Tibial artery (tissue), 4 donors: Measurements from ENCODE around the gene ITGB5.

Experiments
- DNase-seq, 2 donors: peaks; one replicate each; pipeline ENCODE4 v3.0.0-alpha.2; 2019
- H3K27ac ChIP-seq, 2 donors: fragments of 200-600 bp; sonication (generic) in 1 of 2; 1 replicate in 1 of 2; 2 replicates in 1 of 2; pipeline ENCODE4 v1.5.1; 2018 to 2019; ENCODE audit warnings: mild to moderate bottlenecking in 1 of 2
- H3K27me3 ChIP-seq, 2 donors: fragments of 200-600 bp; sonication (generic) in 1 of 2; one replicate each; pipeline versions ENCODE4 v1.5.1 to v1.6.0; 2016 to 2019
- H3K36me3 ChIP-seq, 3 donors: fragments of 200-600 bp; sonication (generic) in 2 of 3; one replicate each; pipeline ENCODE4 v1.5.1; 2016 to 2019; ENCODE audit warnings: mild to moderate bottlenecking in 2 of 3
- H3K4me1 ChIP-seq, 4 donors: fragments of 200-600 bp; sonication (generic) in 2 of 4; 1 replicate in 3 of 4; 2 replicates in 1 of 4; pipeline ENCODE4 v1.5.1; 2016 to 2019
- H3K4me3 ChIP-seq, 2 donors: fragments of 200-600 bp; sonication (generic) in 1 of 2; 1 replicate in 1 of 2; 2 replicates in 1 of 2; pipeline ENCODE4 v1.5.1; 2018 to 2019; ENCODE audit warnings: mild to moderate bottlenecking in 2 of 2
- H3K9me3 ChIP-seq, 3 donors: fragments of 200-600 bp; sonication (generic) in 1 of 3; one replicate each; pipeline ENCODE4 v1.5.1; 2016 to 2019
- intact Hi-C: fragments of 100-400 bp; cut with DNase I; formaldehyde crosslinking; loops from one replicate; pipeline ENCODE4 v1.15.0; 2023; ENCODE audit warnings: low total_unique reads
- TF ChIP-seq, protein P1 (sequence below), 2 experiments: fragments of 200-600 bp in 1 of 2; fragments of 450-650 bp in 1 of 2; IDR thresholded peaks; one replicate each; pipeline ENCODE4 v1.5.1; 2017 to 2019; ENCODE audit warnings: antibody characterized with exemption in 2 of 2, mild to moderate bottlenecking in 1 of 2, moderate library complexity in 1 of 2

Gene ITGB5

DNA sequence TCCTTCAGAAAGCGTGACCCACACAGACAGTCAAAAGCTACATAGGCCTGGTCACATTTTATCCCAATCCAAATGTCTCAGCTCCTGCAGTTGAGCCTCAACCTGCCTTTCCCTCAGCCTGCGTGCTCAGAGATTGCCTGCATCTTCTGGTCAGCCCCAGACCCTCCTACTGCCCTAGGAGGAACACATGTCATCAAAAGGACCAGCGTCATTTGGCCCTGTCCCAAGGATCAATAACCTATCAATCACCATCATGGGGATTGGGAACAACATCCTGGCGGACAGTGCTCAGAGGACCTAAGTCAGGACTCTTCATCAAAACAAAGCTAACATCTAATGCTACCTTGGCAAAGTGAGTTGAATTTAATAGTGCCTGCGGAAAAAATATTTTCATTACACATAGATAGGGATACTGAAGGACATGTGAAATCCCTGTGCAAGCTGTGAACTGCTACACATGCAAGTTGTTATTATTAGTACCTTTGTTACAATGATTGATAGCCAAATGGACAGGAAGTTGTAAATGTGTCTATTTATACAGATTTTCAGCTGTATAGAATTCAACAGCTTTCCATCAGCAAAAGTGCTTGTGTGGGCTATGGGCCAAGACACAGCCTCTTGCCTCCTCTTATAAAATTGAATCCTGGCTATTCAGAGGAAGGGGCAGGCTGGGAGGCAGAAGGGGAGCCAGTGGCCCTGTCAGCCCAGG, 109.2 kb downstream of the ITGB5 start:
- peak overlapping the region; percentile 93 to 96 for H3K27ac ChIP-seq
- no peaks in the 10 kb centered on the region for H3K9me3 ChIP-seq
- no peaks in the 10 kb centered on the region for H3K27me3 ChIP-seq
- H3K36me3 ChIP-seq = peaks cover 0 to 6% (median 0%) of the 10 kb centered on the region in 3 donors
- intact Hi-C loops = loop anchor here (5.0 kb wide), 1 partner anchor 109 kb away; the partner anchor contains the start of gene ITGB5
- peak in 1 of 2 donors; percentile 56 for DNase-seq
- H3K4me3 ChIP-seq = no peak overlapping the region
- TF ChIP-seq, protein P1, sequence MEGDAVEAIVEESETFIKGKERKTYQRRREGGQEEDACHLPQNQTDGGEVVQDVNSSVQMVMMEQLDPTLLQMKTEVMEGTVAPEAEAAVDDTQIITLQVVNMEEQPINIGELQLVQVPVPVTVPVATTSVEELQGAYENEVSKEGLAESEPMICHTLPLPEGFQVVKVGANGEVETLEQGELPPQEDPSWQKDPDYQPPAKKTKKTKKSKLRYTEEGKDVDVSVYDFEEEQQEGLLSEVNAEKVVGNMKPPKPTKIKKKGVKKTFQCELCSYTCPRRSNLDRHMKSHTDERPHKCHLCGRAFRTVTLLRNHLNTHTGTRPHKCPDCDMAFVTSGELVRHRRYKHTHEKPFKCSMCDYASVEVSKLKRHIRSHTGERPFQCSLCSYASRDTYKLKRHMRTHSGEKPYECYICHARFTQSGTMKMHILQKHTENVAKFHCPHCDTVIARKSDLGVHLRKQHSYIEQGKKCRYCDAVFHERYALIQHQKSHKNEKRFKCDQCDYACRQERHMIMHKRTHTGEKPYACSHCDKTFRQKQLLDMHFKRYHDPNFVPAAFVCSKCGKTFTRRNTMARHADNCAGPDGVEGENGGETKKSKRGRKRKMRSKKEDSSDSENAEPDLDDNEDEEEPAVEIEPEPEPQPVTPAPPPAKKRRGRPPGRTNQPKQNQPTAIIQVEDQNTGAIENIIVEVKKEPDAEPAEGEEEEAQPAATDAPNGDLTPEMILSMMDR (IDR thresholded peaks at IDR 0.05) = no peak
- H3K4me1 ChIP-seq = peaks cover 0 to 97% (median 81%) of the 10 kb centered on the region in 4 donors

DNA sequence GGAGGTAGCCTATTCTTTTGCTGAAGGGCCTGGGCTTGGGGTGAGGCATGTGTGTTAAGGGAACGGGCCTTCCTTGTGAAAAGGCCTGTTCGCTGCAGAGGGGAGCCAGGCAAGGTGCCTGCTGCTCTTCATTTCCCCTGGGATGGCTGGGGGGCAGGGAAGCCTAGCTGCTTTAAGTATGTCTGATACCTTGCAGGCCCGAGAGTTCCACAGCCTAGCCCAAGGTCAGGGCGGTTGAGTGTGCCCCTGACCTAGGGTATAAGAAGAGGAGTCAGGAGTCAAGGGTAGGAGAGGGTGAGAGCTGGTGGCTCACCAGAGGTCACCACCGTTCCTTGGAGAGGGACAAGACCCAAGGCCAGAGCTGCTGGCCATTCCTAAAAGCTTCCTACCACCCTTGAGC, 110.3 kb downstream of the ITGB5 start:
- peak overlapping the region; percentile 49 to 93 for H3K27ac ChIP-seq
- no peak for DNase-seq
- TF ChIP-seq, protein P1 (IDR thresholded peaks at IDR 0.05) = no peak
- no peaks in the 10 kb centered on the region for H3K27me3 ChIP-seq
- peaks cover 0 to 6% (median 0%) of the 10 kb centered on the region in 3 donors for H3K36me3 ChIP-seq
- H3K9me3 ChIP-seq = no peaks in the 10 kb centered on the region
- H3K4me1 ChIP-seq = peaks cover 0 to 100% (median 85%) of the 10 kb centered on the region in 4 donors
- no peak overlapping the region for H3K4me3 ChIP-seq
- intact Hi-C loops = loop anchor here (5.0 kb wide), 1 partner anchor 110 kb away; the partner anchor contains the start of gene ITGB5

DNA sequence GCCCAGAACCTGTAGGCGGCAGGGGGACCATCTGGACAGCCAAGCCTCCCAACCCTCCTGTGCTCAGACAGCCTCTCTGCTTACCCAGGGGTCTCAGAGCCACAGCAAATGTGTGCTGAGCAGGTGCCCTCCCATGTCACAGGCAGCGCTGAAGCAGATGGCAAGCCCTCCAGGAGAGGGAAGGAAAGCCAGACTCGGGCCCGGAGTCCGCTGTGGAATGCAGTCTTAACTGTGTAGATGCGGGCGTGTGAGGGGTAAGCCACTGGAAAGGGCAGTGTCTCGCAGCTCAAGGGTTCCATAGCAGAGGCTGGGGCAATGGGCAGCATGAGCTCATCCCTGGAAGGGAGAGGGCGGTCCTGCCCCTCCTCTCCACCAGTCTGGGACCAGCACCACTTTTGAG, 111.3 kb downstream of the ITGB5 start:
- peaks cover 0 to 100% (median 81%) of the 10 kb centered on the region in 4 donors for H3K4me1 ChIP-seq
- H3K9me3 ChIP-seq = no peaks in the 10 kb centered on the region
- DNase-seq = no peak
- TF ChIP-seq, protein P1 (IDR thresholded peaks at IDR 0.05) = no peak
- peaks cover 0 to 6% (median 0%) of the 10 kb centered on the region in 3 donors for H3K36me3 ChIP-seq
- H3K27me3 ChIP-seq = no peaks in the 10 kb centered on the region
- H3K4me3 ChIP-seq = no peak overlapping the region
- peak overlapping the region; percentile 46 to 93 for H3K27ac ChIP-seq
- intact Hi-C loops = loop anchor here (5.0 kb wide), 1 partner anchor 111 kb away; the partner anchor contains the start of gene ITGB5

DNA sequence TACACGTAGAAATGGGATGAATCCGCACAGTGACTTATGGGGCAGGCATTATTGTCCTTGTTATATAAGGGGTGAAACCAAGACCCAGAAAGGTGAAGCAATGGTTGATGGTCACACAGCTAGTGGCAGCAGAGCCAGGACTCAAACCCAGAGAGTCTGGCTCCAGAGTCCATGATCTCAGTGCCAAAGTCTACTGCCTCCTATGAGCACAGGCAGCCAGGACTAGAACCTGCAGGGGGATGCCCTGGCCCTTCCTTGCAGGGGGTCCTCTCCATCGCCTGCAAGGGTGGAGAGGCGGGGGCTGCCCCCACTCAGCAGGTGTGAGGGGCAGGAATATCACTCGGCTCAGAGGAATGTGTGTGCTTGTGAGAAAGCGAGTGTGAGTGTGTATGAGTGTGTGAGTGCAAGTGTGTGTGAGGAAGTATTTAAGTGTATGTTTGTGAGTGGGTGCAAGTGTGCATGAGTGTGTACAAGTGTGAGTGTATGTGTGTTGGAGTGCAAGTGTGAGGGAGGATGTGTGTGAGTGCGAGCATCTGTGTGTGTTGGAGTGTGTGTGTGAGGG, 112.2 kb downstream of the ITGB5 start:
- Histone ChIP-seq H3K4me3 (no peak overlapping the region), H3K4me1 (peaks cover 0 to 100% (median 82%) of the 10 kb centered on the region in 4 donors), H3K9me3 (no peaks in the 10 kb centered on the region), H3K27me3 (no peaks in the 10 kb centered on the region), H3K27ac (peak overlapping the region; percentile 46 to 93), H3K36me3 (peaks cover 0 to 6% (median 0%) of the 10 kb centered on the region in 3 donors)
- intact Hi-C loops = loop anchor here (5.0 kb wide), 1 partner anchor 112 kb away; the partner anchor contains the start of gene ITGB5
- TF ChIP-seq, protein P1 (IDR thresholded peaks at IDR 0.05) = no peak
- DNase-seq = peak in 1 of 2 donors; percentile 13

DNA sequence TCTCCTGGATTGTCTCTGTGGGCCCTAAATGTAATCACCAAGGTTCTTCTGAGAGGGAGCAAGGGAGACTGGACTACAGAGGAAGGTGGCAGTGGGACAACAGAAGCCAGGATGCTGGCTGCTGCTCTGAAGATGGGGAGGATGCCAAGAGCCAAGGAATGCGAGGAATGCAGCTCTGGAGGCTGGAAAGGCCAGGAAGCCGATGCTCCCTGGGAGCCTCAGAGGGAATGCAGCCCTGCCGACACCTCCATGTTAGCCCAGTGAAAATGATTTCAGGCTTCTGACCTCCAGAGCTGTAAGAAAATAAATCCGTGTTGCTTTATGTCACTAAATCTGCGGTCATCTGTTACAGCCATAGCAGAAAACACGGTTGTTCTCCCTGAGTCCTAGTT, 112.8 kb downstream of the ITGB5 start:
- Histone ChIP-seq H3K9me3 (no peaks in the 10 kb centered on the region), H3K4me3 (no peak overlapping the region), H3K27ac (peak overlapping the region; percentile 46 to 93), H3K36me3 (peaks cover 0 to 12% (median 3%) of the 10 kb centered on the region in 3 donors), H3K27me3 (no peaks in the 10 kb centered on the region), H3K4me1 (peaks cover 0 to 94% (median 77%) of the 10 kb centered on the region in 4 donors)
- TF ChIP-seq, protein P1 (IDR thresholded peaks at IDR 0.05) = no peak
- DNase-seq = peak in 1 of 2 donors; percentile 32
- intact Hi-C loops = no loop called here
